Astrocyte of the cerebellum (primary cell): ENCODE results near the gene NR4A1.

Experiments used
- DNase-seq: peaks from one replicate; pipeline ENCODE4 v3.0.0-alpha.2; 2011; ENCODE audit warnings: low read depth
- H3K4me3 ChIP-seq: 2 replicates; pipeline ENCODE4 v1.5.1; 2011; ENCODE audit warnings: mild to moderate bottlenecking, low read depth, low read length, moderate library complexity
- CTCF ChIP-seq: IDR thresholded peaks from 2 replicates; pipeline ENCODE4 v1.5.1; 2012; ENCODE audit warnings: low read length, low read depth, moderate library complexity, mild to moderate bottlenecking; ENCODE audit errors: missing control alignments
- in situ Hi-C: cut with HindIII; loops from 2 replicates; pipeline ENCODE4 v1.10.0; 2017; ENCODE audit warnings: low sequenced_read_pairs

Gene NR4A1

DNA sequence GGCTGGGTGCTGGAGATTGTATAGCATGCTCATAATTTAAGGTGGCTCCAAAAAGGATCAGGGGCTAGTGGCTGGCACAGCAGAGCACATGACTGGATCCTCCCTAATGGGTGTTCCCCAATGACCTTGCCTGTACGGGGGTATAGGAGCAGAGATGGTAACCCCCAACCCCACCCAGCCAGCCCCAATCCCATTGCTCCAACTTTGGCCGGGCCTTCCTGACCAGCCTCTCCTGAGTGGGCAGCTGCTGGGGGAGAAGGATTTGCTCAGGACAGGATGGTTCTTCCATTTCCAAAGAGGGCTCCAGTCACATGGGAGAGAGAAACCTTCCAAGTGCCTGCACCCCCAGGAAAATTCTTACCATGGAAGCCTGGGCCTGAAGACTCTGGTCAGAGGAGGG, 15.3 kb upstream of the NR4A1 start:
- no peak for DNase-seq
- TF ChIP-seq CTCF = no peak
- no peak overlapping the region for H3K4me3 ChIP-seq
- in situ Hi-C loops = no loop called here

DNA sequence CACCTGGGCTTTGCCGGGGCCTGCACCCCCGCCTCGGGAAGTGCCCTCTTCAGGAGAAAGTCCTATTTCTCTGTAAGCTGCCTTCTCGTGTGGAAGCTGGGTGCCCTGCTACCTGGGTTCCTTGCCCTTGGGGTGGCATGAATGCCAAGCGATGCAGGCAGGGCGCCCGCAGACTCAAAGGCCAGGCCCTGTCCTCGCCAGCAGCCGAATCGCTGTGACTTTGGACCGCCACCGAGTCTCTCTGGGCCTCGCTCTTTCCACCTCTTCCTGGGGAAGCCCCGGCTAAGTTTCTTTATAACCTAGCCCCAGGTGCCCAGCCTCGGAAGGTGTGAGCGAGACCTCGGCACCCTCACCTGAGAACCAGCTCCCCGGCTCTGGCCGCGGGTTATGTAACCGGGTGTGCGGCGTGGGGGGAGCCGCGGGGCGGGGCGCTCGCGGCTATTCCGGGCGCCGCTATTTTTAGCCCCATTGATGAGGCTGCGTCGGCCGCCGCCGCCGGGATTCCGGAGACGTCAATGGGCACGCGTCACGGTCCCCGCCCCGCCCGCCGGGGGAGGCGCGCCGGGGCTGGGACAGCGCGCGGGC, 14.6 kb upstream of the NR4A1 start:
- peak overlapping the region; percentile 61 for H3K4me3 ChIP-seq
- no peak for TF ChIP-seq CTCF
- in situ Hi-C loops = no loop called here
- no peak for DNase-seq

DNA sequence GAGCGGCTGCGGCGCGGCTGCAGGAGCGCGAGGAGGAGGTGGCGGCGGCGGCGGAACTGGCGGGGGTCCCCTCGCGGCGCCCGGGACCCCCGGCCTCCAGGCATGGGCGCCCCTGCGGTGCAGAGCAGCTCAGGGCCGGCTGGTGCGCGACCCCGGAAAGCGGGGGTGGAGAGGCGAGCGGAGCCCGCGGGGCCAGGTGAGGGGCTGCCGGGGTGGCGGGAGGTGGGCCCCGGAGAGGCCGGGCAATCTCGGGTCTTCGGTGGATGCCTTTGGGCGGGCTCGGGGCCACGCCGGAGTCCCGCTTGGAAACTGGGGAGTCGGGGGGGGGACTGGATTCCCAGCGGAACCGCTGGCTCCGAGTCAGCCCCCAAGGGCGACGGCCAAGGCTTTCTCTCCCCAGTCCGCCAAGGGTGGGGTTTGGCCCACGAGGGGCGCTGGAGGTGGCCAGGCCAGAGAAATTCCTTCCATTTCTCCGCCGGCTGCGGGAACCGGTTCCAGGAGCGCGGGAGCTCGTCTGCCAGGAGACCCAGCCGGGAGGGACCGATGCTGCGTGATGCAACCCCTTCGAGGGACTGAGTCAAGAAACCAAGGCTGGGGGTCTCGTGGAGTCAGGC, 13.9 kb upstream of the NR4A1 start:
- peak; percentile 11 for TF ChIP-seq CTCF
- in situ Hi-C loops = no loop called here
- DNase-seq = no peak
- peak overlapping the region; percentile 61 for H3K4me3 ChIP-seq

DNA sequence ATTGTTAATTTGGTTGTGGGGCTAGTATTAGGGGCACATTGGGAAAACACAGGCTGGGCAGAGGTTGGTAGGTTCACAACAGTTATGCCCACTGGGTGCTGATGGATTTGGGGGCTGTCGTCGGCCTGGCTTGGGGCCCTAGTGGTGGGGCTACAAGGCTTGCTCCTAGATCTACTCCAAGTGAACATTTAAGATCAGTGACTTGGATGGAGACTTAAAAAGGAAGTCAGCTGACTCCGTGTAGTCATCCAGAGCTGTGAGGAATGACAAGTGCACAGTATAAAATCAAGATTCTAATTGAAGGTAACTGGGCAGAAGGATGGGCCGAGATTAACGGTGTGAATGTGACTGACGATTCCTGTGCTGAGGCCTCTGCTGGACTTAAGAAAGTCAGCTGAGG, 12.8 kb upstream of the NR4A1 start:
- no peak for DNase-seq
- H3K4me3 ChIP-seq = no peak overlapping the region
- no peak for TF ChIP-seq CTCF
- in situ Hi-C loops = no loop called here

DNA sequence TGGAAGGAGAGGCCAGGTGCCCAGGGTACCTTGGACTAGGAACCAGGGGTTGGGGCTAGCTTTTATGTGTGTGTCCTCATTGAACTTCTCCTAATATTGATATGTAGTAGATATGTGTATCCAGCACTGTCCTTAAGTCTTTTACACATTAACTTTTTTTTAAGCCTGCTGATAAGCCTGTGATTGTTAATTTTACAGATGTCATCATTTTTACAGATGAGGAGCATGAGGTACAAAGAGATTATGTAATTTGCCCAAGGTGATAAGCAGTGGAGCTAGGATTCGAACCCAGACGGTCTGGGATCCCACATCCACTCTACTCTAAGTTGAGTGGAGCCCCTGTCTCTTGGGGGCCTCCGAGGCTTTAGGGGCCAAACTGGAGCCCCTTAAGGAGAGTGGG, 10.2 kb upstream of the NR4A1 start:
- H3K4me3 ChIP-seq = no peak overlapping the region
- DNase-seq = no peak
- no peak for TF ChIP-seq CTCF
- in situ Hi-C loops = no loop called here

DNA sequence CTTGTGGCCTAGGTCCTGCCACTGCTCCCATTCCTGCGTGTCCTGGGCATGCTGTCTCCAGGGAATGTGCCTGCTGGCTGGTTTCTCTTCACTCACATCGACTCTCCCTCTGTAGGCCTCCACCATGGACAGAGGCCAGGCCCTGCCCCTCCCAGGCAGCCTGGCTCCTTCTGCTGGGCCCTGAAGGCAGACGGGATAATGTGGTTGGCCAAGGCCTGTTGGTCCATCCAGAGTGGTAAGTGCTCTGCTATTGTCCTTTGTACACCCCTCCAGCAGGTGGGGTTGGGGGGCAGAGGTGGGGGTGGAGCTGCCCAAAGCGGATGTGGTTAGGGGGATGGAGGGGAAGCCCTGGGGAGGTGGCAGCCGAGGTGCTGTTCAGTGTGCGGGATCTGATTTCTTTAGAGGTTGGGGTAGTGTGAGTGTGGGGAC, 9.5 kb upstream of the NR4A1 start:
- DNase-seq = no peak
- no peak overlapping the region for H3K4me3 ChIP-seq
- in situ Hi-C loops = no loop called here
- TF ChIP-seq CTCF = no peak
